EL (cell line): ENCODE results near the gene RAP1A.
A peak's percentile ranks its signal among the peaks of the same experiment; 100 is the strongest.
"Not testable (repeated sequence)": the region's sequence is repeated elsewhere in the genome, so short reads cannot be mapped to it uniquely, and the experiment has no call there.

Experiments used
- DNase-seq: peaks from one replicate; pipeline ENCODE4 v3.0.0-alpha.2; 2016

The RAP1A gene

GRCh38 chr1:111598544-111598943 is 21.0 kb upstream of the RAP1A start:
- no peak for DNase-seq

DNA sequence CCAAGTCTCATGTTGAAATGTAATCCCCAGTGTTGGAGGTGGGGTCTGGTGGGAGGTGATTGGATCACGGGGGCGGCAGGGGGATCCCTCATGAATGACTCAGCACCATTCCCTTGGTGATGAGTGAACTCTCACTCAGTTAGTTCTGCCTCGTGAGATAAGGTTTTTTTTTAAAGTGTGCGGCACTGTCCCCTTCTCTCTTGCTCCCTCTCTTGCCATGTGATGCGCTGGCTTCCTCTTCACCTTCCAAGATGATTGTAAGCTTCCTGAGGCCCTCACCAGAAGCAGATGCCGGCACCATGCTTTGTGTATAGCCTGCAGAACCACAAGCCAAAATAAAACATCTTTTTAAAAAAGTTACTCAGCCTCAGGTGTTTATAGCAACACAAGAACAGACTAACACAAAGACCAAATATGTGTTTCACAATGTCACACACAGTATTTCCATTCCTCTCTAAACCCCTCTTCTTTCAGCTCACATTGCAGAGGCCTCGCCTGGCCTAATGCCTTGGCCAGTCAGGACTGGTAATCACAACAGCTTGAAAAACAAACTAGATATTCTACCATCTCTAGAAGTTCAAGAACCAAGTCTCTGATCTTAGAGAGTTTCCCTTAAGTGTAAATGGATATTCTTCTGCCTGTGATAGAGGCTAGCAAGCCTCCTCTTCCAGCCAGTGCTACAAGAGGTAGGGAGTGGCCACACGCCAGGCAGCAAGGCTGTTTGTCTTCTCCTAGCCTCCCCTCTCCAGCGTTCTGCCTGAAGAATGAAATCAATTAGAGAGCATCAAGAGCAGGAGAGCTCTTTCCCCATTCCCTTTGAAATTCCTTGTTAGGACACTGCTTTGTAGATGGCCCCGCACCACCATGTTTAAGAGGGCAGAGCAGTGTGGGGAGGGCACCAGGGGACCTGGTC is 19.6 kb upstream of the RAP1A start:
- no peak for DNase-seq

DNA sequence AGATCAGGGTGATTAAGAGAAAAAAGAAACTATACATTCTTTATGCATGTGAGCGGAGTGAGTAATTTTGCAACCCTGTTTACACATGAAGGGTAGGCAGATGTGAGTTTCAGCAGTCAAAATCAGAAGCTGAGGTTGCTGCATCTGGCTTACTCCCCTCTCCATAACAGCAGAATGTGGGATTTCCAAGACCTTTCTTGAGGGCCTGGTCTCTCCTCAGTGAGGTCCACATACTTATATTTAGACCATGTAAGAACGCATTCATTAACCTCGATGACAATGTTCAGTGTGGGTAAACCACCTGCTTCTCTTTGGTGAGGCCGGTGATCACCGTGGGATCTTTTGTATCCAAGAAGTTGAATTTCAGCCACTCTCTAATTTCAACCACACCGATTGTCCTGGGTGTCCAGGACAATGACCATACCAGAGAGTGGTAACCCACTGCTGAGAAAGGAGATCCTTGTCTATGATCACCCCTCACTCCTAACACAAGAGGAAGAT is 18.7 kb upstream of the RAP1A start:
- no peak for DNase-seq

DNA sequence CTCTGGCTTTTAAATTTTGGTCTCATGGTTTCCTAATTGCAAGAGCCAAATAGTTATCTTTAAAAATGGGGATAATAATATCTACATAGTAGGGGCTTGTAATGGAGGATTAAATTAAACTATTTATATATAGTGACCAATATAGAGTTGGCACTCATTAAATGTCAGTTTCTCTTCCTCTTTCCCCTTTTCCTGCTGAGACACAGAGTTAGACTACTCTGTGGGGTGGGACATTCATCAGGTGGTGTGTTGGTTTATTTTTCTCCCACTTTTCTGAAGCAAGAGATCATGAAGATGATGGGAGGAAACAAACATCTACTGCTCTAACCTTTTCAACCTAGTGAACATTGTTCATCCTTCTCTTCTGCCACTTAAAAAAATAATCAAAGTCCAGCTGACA is 17.3 kb upstream of the RAP1A start:
- DNase-seq, result no peak

- DNase-seq, result no peak
Measured at GRCh38 chr1:111602974-111603373, 16.6 kb upstream of the RAP1A start.

GRCh38 chr1:111603979-111604378 is 15.6 kb upstream of the RAP1A start:
- DNase-seq, result no peak

DNA sequence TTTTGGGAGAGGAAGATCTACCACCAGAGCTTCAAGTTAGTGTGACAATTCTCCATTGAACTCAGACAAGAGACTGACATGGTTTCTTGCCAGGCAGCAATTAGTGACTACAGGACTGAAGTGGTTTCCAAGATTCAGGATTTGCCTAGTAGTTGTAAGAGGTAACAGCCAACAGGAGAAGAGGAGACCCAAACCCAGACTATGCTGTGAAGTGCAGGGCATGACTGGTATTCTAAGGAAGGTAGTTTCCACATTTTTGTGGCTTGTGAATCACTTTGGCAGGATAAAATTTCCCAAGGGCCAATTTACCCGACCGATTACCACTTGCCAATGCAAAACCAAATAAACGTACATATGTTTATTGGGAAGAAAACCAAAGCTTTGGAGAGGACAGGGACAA is 14.7 kb upstream of the RAP1A start:
- DNase-seq, result peak; percentile 84

DNA sequence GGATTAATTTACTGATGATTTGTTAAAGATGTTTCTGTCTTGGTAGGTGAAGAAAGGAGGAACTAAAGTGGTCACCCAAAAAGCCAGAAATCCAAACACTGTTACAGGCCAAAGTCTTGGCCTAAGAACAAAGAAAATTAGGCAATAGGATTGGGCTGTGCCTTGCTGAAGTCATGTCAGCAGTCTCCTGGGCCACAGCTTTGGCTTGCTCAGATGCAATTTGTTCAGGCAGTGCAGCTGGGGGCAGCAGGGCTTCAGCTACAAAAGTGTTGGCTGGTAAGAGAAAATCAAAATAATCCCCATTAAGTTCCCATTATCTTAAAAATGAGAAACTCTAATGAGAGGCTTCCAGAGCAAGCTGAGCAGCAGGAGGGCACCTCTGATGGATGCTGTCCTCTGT is 14.0 kb upstream of the RAP1A start:
- peak; percentile 44 for DNase-seq

DNA sequence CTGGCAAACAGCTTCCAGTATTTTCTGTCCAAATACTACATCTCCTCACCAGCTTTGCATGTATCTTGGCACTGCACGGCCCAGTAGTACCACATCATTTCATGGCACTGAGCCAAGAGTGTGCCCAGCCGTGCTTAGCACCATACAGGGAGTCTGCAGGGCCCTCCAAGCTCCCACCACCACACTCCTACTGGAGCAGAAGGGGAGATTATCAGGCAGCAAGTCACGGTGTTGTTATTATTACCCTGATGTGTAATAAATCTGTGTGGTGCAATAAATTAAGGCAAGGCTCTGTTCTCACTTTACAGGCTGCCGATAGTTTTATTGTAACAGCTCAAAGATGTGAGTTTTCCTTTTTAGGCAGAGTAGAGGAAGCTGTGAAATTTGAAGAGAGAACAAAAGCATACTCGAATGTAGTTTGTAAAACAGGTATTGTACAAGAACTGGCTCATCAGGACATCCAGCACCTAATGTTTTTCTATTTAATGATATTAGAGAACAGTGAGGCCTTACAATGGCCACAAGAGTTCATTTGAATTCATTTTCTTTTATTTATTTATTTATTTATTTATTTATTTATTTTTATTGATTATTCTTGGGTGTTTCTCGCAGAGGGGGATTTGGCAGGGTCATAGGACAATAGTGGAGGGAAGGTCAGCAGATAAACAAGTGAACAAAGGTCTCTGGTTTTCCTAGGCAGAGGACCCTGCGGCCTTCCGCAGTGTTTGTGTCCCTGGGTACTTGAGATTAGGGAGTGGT is 13.0 kb upstream of the RAP1A start:
- not testable (repeated sequence) for DNase-seq

DNA sequence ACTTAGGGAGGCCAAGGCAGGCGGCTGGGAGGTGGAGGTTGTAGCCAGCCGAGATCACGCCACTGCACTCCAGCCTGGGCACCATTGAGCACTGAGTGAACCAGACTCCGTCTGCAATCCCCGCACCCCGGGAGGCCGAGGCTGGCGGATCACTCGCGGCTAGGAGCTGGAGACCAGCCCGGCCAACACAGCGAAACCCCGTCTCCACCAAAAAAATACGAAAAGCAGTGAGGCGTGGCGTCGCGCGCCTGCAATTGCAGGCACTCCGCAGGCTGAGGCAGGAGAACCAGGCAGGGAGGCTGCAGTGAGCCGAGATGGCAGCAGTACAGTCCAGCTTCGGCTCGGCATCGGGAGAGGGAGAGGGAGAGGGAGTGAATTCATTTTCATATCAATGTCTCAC is 11.1 kb upstream of the RAP1A start:
- not testable (repeated sequence) for DNase-seq

GRCh38 chr1:111611986-111612385 is 7.6 kb upstream of the RAP1A start:
- DNase-seq, result no peak

DNA sequence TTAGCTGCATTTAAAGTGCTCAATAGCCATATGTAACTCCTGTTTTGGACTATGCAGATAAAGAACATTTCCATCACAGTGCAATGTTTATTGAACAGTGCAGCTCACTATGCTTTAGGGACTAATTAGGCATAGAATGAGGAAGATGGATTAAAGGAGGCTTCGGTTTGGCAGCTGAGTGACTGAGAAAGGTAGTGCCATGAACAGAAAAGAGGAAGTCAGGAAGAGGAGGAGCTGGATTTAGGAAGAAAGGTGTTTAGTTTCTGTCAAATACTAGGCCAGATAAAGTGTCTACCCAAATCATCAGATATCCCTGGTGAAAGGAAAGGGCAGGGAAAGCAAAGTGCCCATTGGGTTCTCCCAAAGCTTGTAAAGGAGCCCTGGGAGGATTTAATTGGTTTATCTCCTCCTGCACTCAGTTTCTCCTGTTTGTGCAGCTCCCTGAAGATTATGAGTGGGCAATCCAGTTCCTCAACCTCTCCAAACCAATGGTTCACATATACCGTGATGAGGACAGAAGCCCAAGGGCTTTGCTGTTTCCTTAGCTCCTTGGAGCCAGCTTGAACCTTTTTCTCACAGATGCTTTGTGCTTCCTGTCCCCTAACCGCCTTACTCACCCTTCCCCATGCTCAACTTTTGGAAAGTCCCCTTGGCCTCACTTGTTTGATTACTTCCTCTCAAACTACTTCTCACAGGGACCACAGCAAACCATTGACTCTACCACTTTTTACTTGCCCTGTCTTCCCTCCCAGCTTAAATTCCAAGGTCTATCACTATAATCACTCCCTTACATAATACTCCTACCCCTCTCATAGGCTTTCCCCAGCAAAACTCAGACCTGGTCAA is 3.5 kb upstream of the RAP1A start:
- DNase-seq, result no peak

DNA sequence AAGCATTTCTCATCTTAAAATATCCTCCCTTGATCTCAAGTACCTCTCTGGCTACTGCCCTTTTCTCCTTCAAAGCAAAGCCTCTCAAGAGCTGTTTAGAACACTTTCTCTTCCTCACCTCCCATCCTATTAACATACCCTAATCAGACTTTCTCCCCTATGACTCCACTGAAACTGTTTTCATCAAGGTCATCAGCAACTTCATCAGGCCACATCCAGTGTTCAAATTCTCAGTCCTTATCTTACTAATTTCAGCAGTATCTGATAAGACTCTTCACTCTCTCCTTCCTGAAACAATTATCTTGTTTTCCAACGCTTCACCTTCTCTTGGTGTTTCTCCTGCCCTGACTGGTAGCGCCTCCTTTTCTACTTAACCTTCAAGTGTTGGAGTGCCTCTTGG is 1.5 kb upstream of the RAP1A start:
- DNase-seq, result no peak

DNA sequence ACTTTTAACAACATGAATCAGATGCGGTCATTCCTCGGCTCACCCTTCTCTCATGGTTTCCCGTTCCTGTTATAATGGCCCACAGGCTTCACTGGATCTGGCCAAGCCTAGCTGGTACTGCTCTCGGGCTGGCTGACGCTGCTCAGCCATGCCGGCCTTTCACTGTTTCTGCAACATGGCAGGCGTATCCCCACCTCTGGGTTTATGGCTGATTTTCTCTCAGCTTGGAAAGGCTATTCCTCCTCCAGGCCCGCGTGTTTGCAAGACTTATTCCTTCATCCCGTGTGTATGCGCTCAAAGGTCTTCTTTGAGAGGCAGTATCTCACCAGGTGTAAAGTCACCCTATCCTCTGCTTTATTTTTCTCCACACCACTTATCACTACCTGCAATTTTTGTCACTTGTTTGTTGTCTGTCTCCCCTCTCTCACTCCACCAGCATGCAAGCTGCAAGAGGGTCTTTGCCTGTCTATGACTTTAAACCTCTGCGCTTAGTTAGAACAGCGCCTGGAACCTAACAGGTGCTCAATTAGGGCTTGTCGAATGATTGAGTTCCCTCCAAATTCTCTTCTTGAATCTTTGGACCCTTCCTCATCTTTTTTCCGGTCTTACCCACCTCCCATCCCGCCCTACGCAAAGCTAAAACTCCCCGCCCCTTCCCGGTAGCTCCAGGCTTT is 491 bp upstream of the RAP1A start:
- DNase-seq, result no peak

DNA sequence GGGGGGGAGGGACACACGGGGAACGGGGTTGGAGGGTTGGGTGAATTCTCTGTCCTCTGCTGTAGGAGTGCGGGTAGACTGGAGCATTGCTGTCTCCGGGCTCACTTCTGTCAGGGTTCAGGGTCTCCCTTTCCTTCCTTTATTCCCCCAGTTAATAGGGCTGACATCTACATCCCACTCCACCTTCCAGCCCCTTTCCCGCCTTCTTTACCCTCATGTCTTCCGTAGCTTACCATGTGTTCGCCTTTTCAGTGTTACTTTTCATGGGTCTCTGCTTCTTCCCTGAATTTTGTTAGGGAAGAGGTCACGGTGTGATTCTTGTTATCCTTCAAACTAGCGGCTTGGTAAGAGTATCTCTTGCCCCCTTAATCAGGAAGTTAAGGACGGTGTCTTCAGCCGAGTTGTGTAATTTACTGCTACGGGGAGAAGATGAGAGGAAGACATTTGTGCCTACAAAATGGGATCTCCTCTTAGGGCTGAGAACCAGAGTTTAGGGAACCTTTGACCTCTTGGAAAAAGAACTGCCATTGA is 917 bp downstream of the RAP1A start:
- no peak for DNase-seq

DNA sequence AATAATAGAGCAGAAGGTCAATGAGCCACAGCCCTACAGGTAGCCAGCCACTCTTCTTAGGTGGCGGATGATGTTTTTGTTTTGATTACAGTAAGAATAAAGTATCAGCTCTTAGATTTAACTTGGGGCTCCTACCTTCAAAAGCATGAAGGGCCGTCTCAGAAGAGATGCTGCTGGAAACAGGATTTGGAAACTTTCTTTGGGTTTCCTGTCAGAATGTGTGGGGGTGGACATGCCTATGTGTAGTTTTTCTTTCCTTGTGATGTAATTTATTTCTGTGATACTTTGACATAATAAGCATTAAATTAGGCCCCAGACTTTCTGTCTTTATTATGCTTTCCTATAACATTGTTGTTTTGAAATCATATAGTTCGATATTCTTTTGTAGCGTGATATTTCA is 1.5 kb downstream of the RAP1A start:
- peak; percentile 27 for DNase-seq

GRCh38 chr1:111622166-111622565 is 2.6 kb downstream of the RAP1A start:
- no peak for DNase-seq

- DNase-seq, result no peak
Measured at GRCh38 chr1:111624382-111624781, 4.8 kb downstream of the RAP1A start.

DNA sequence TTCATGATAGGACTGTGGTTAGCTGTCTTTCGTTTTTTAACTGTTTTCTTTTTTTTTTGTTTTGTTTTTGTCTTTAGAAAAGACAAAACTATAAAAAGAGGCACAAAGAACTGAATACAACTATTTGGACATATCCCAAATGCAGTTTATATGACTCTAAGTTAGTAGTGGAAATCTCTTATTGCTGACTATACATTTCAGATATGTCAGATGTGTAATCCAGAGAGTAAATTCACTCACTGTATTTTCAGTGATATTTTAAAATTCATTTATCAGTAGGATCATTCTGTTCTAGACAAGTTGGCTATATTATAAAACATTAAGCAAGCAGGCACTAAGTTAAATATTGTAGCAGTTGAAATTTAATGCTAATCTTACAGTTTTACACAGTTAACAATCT is 5.7 kb downstream of the RAP1A start:
- DNase-seq, result no peak

GRCh38 chr1:111628153-111628552 is 8.6 kb downstream of the RAP1A start:
- DNase-seq, result peak; percentile 17

DNA sequence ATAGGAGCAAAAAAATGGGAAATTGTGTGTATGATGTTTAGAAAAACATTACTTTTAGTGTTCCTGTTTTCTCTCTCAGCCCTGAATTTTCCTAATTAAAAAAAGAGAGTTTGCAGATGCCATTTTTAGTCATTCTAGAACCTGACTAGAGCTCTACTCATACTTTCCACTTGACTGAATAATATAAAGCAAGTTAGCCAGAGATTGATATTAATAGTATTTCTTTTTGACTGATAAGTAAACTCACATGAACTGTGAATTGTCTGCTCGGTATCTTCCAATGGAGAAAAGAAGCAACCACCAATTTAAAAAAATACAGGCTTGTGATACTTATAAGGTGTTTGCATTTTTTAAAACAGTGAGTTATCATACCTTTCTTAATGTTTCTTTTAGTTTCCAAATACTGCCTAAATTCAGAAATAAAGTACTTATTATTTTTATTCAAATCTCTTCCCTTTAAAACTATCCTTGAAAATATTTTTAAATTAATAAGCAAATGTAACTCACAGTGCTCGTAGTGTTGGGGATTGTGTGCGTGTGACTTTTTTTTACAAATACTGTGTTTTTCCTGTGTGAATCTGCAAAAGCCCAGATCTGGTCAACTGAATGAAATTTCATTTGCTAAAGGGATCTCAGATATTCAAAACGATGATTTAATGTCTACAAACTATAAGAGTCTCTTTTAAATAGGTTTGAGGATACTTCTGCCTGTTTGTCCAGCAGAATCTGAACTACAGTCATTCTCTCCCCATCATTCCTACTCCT is 9.8 kb downstream of the RAP1A start:
- DNase-seq, result no peak
